ENCODE measurements around the gene SLC30A2.

GRCh38 chr1:26038904-26039303 is 7.0 kb downstream of the SLC30A2 start:
- TF ChIP-seq EZH2 (IDR thresholded peaks at IDR 0.05; ENCODE audit: low read depth, unreplicated experiment) (no peak), CTCF (conservative IDR thresholded peaks at IDR 0.05; ENCODE audit: low read depth in 2 of 2) (no peak), REST (IDR thresholded peaks at IDR 0.05; ENCODE audit: unreplicated experiment) (no peak), POLR2AphosphoS5 (IDR thresholded peaks at IDR 0.05; ENCODE audit: low read depth) (no peak), EZH2phosphoT487 (IDR thresholded peaks at IDR 0.05; ENCODE audit: unreplicated experiment) (no peak)
